Adrenal gland (tissue), 12 donors: ENCODE results near the gene CHMP4A. TPM values are rescaled to one million over a fixed set of nuclear protein-coding genes. Genes with fewer than 3 reads are reported as not detected.
A peak's percentile ranks its signal among the peaks of the same experiment; 100 is the strongest.

Experiments
- DNase-seq, 7 donors: peaks; one replicate each; pipeline ENCODE4 v3.0.0-alpha.2; 2019 to 2020
- H3K27ac ChIP-seq, 5 donors: fragments of 200-600 bp; sonication (generic) in 4 of 5; 1 replicate in 3 of 5; 2 replicates in 2 of 5; pipeline versions ENCODE4 v1.5.1 to v1.8.0; 2016 to 2020; ENCODE audit warnings: mild to moderate bottlenecking in 1 of 5
- H3K27me3 ChIP-seq: fragments of 200-600 bp; 2 replicates; pipeline ENCODE4 v1.8.0; 2021
- H3K36me3 ChIP-seq, 2 donors: fragments of 200-600 bp; replicated peaks in 1 of 2; 1 replicate in 1 of 2; 2 replicates in 1 of 2; pipeline versions ENCODE4 v1.5.1 to v1.8.0; 2018 to 2022
- H3K4me1 ChIP-seq, 2 donors: fragments of 200-600 bp; replicated peaks in 1 of 2; 1 replicate in 1 of 2; 2 replicates in 1 of 2; pipeline versions ENCODE4 v1.5.1 to v1.8.0; 2018 to 2021
- H3K4me3 ChIP-seq, 4 donors: fragments of 200-600 bp; sonication (generic) in 3 of 4; one replicate each; pipeline ENCODE4 v1.5.1; 2016 to 2018
- H3K9me3 ChIP-seq, 3 donors: fragments of 200-600 bp; sonication (generic) in 1 of 3; replicated peaks in 1 of 3; 1 replicate in 2 of 3; 2 replicates in 1 of 3; pipeline versions ENCODE4 v1.5.1 to v1.8.0; 2016 to 2021
- POLR2A ChIP-seq, 2 donors: fragments of 450-650 bp; IDR thresholded peaks; one replicate each; pipeline ENCODE4 v1.6.1; 2017; ENCODE audit warnings: antibody characterized with exemption in 2 of 2, mild to moderate bottlenecking in 2 of 2, moderate library complexity in 1 of 2
- WGBS, 4 donors: extraction: QIAGEN DNeasy Blood & Tissue Kit in 2 of 4; methylation state at CpG; one replicate each; pipeline versions ENCODE4 v1.1.5 to v1.1.7; 2013 to 2017; 5-methylcytosine and 5-hydroxymethylcytosine counted together
- intact Hi-C, 2 donors: fragments of 100-400 bp; cut with DNase I; formaldehyde crosslinking; loops; one replicate each; pipeline versions ENCODE4 v1.14.1 to v1.15.0; 2022 to 2023
- polyA plus RNA-seq, 3 donors: library from polyadenylated mRNA; stranded (reverse); fragments of 200-250 nt in 2 of 3; fragments of 350-450 nt in 1 of 3; fragmentation: Illumina TruSeq in 1 of 3; extraction: RNeasy Lipid Tissue Mini Kit (QIAGEN cat#74804) in 1 of 3; gene quantifications; one replicate each; pipeline ENCODE4 v1.2.3, GENCODE V29; 2013 to 2014
- total RNA-seq, 9 donors: library from RNA; depleted of rRNA in 4 of 9; stranded (reverse); fragments of >200 nt in 4 of 9; fragments of 120-200 nt in 1 of 9; fragmentation: NEBNext Ultra II Directional in 1 of 9; extraction: Animal tissue kit (Norgen Biotek cat#: 25700) in 1 of 9; gene quantifications; one replicate each; pipeline versions ENCODE4 v1.1.0 to v1.2.4, GENCODE V29; 2013 to 2023
- TF ChIP-seq, protein P1 (sequence below), 6 experiments: fragments of 450-650 bp in 4 of 6; fragments of 200-600 bp in 2 of 6; sonication (generic) in 1 of 6; IDR thresholded peaks; 1 replicate in 5 of 6; 2 replicates in 1 of 6; pipeline versions ENCODE4 v1.5.1 to v1.8.0; 2016 to 2021; ENCODE audit warnings: antibody characterized with exemption in 6 of 6, mild to moderate bottlenecking in 2 of 6, moderate library complexity in 1 of 6
- donor health status: healthy with polysubstance abuse.
- donor health status: Bipolar disorder and iron deficiency.
- donor health status: DM: yes; HTN: yes; CAD: no.
- donor health status: DM: no; HTN: no; CAD: no.
- donor health status: DM: no; HTN: no; CAD: no.
- donor health status: DM: yes; HTN: yes; CAD: no.

The CHMP4A gene
- total and polyA plus RNA-seq, 12 donors: 32.9 to 118 (median 59.0) TPM

DNA sequence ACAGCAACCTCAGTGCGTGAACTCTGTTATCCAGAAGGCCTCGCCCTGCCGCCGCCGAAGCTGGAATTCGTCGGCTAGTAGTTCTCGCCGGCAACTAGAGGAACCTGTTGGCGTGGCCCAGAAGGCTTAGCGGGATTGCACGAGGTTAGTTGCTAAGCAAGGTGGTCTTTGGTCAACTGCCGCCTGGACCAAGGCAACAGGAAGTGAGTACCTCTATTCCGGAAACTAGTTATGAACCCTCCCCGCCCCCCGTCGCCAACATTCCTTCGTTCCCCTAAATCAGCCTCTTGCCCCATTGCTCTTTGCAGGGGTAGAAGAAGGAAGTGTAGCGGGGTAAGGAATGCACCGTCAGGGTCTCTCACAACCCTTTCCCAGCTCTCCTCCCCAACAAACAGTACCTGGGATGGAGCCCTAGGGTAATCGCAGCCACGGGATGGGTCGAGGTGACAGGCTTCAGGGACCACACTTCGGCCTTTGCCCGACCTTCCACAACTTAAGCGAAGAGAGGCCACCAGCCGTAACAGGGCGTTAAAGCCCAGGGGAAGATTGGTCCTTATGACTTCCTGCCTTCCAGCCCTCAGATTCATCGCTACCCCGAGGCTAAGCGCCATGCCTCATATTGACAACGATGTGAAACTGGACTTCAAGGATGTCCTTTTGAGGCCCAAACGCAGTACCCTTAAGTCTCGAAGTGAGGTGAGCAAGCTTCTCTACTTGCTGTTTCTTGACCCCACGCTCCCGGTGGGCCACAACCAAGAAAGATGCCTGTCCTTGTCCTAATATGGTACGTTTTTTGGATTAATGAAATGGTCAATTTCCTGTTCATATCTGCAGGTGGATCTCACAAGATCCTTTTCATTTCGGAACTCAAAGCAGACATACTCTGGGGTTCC lies 19.6 kb upstream of the CHMP4A start, which contains the start of gene GMPR2:
GMPR2 (plus strand) TSS at position 285 of the 893 bp plus-strand sequence; CDS start at position 610, 325 bp downstream.
- H3K4me1 ChIP-seq: peaks cover 29 to 47% of the 10 kb centered on the region in 2 donors
- WGBS, 4 donors: 3 to 4% (median 4%) methylated on average over 23 to 38 of the region's 38 CpGs
- H3K9me3 ChIP-seq: no peaks in the 10 kb centered on the region
- intact Hi-C loops: no loop called here
- TF ChIP-seq, protein P1, sequence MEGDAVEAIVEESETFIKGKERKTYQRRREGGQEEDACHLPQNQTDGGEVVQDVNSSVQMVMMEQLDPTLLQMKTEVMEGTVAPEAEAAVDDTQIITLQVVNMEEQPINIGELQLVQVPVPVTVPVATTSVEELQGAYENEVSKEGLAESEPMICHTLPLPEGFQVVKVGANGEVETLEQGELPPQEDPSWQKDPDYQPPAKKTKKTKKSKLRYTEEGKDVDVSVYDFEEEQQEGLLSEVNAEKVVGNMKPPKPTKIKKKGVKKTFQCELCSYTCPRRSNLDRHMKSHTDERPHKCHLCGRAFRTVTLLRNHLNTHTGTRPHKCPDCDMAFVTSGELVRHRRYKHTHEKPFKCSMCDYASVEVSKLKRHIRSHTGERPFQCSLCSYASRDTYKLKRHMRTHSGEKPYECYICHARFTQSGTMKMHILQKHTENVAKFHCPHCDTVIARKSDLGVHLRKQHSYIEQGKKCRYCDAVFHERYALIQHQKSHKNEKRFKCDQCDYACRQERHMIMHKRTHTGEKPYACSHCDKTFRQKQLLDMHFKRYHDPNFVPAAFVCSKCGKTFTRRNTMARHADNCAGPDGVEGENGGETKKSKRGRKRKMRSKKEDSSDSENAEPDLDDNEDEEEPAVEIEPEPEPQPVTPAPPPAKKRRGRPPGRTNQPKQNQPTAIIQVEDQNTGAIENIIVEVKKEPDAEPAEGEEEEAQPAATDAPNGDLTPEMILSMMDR (IDR thresholded peaks at IDR 0.05): no peak
- peak; percentile 11 to 71 for TF ChIP-seq POLR2A (IDR thresholded peaks at IDR 0.05)
- no peaks in the 10 kb centered on the region for H3K27me3 ChIP-seq
- peak within 1 kb of the TSS; percentile 45 to 99 (median 82) for H3K27ac ChIP-seq
- peaks cover 0 to 39% of the 10 kb centered on the region in 2 donors for H3K36me3 ChIP-seq
- H3K4me3 ChIP-seq: peak within 1 kb of the TSS; percentile 23 to 86 (median 78)
- peak in 4 of 7 donors; percentile 20 to 86 (median 80) for DNase-seq

DNA sequence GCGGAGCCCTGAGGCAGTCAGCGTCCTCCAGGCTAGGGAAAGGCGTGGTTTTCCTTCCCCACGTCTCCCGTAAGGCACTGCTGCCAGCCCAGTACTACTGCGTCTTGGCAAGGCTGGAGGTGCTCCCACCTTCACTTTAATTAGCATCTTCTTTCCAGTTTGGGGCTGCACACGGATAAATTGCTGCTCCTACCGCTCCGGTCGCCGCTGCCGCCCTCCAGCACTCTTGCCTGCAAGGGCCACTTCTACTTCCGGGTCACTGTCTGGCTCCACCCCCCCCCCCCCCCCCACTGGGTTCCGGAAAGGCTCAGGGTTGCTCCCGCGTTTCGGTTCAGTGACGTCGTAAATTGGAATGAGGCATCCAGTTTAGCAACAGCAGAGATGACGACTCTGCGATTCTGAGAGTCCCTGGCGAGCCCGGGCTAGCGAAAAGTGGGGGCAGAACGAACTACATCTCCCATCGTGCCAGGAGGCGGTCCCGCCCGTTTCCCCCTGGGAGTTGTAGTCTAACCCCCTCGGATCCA lies 18.9 kb upstream of the CHMP4A start, which contains the start of gene NEDD8:
NEDD8 (minus strand) TSS at position 247 of the 524 bp plus-strand sequence; CDS start at position 147, 100 bp downstream.
- intact Hi-C loops: no loop called here
- Histone ChIP-seq H3K4me3 (peak within 1 kb of the TSS; percentile 23 to 86 (median 78)), H3K9me3 (no peaks in the 10 kb centered on the region), H3K4me1 (peaks cover 29 to 47% of the 10 kb centered on the region in 2 donors), H3K27me3 (no peaks in the 10 kb centered on the region), H3K27ac (peak within 1 kb of the TSS; percentile 45 to 99 (median 82)), H3K36me3 (peaks cover 0 to 38% of the 10 kb centered on the region in 2 donors)
- peak; percentile 86 to 97 (median 94) for DNase-seq
- TF ChIP-seq, protein P1 (IDR thresholded peaks at IDR 0.05): no peak
- peak in 1 of 2 donors; percentile 13 for TF ChIP-seq POLR2A (IDR thresholded peaks at IDR 0.05)
- 0% methylated on average over 14 to 30 of the region's 30 CpGs for WGBS, 4 donors

DNA sequence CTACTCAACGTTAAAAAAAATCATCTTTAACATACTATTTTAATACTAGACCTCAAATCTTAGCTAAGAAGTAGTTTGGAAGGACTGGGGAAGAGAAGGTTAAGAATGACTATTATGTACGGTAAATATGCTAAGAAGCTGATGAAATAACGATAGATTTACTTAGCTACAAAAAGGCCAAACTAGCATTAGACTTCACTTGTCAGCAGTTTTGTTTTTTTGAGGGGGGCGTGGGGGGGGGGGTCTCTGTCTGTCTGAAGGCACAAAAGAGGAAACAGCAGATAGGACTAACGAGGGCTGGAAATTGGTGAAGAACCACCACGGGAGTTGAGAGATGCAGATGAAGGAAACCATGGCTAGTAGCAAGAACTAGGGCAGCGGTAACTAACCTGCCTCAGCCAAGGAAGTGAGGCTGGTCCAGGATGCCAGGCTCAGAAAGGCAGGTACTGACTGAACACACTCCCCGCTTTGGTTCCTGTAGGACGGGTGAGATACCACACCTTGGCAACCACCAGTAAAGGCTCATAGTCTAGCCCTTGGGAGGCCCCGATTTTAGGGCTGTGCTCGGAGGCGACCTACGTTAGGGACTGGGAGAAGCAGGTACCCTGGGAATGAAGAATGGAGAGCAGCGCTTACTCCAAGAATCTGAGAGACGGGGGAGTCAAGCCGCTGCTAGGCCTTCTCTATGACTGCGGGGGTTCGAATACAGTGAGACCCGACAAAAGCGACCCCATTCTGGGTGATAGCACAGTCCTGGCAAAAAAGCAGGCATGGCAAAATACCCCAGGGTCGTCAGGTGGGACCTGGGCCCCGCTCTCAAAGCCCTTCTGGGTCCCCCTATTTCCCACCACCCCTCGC lies 18.2 kb upstream of the CHMP4A start:
- no peaks in the 10 kb centered on the region for H3K27me3 ChIP-seq
- WGBS, 4 donors: 7 to 11% (median 10%) methylated on average over 20 to 23 of the region's 23 CpGs
- peak in 2 of 7 donors; percentile 13 to 57 for DNase-seq
- peaks cover 29 to 50% of the 10 kb centered on the region in 2 donors for H3K4me1 ChIP-seq
- peak overlapping the region; percentile 42 to 99 (median 82) for H3K27ac ChIP-seq
- H3K4me3 ChIP-seq: peak overlapping the region; percentile 23 to 86 (median 78)
- TF ChIP-seq, protein P1 (IDR thresholded peaks at IDR 0.05): no peak
- TF ChIP-seq POLR2A (IDR thresholded peaks at IDR 0.05): no peak
- intact Hi-C loops: no loop called here
- peaks cover 0 to 31% of the 10 kb centered on the region in 2 donors for H3K36me3 ChIP-seq
- no peaks in the 10 kb centered on the region for H3K9me3 ChIP-seq
